ENCODE measurements around the gene CLEC16A.
A peak's percentile ranks its signal among the peaks of the same experiment; 100 is the strongest.

The CLEC16A gene

GRCh38 chr16:10972819-10973464 lies 28.6 kb downstream of the CLEC16A start:
- DNase-seq (ENCODE audit: low read depth, low spot score), result no peak
- in situ Hi-C loops (cut with HindIII; ENCODE audit: low sequenced_read_pairs), result no loop called here
- TF ChIP-seq CTCF (IDR thresholded peaks at IDR 0.05; ENCODE audit: low read depth, low read length), result no peak
- H3K4me3 ChIP-seq (ENCODE audit: low read depth, low read length), result no peak overlapping the region

GRCh38 chr16:10976634-10977033 lies 32.3 kb downstream of the CLEC16A start:
- H3K4me3 ChIP-seq (ENCODE audit: low read depth, low read length), result no peak overlapping the region
- DNase-seq (ENCODE audit: low read depth, low spot score), result no peak
- in situ Hi-C loops (cut with HindIII; ENCODE audit: low sequenced_read_pairs), result no loop called here
- TF ChIP-seq CTCF (IDR thresholded peaks at IDR 0.05; ENCODE audit: low read depth, low read length), result no peak

GRCh38 chr16:10978124-10978523 lies 33.8 kb downstream of the CLEC16A start:
- TF ChIP-seq CTCF (IDR thresholded peaks at IDR 0.05; ENCODE audit: low read depth, low read length), result no peak
- no peak for DNase-seq (ENCODE audit: low read depth, low spot score)
- in situ Hi-C loops (cut with HindIII; ENCODE audit: low sequenced_read_pairs), result no loop called here
- no peak overlapping the region for H3K4me3 ChIP-seq (ENCODE audit: low read depth, low read length)

- in situ Hi-C loops (cut with HindIII; ENCODE audit: low sequenced_read_pairs), result no loop called here
- no peak for DNase-seq (ENCODE audit: low read depth, low spot score)
- no peak overlapping the region for H3K4me3 ChIP-seq (ENCODE audit: low read depth, low read length)
- no peak for TF ChIP-seq CTCF (IDR thresholded peaks at IDR 0.05; ENCODE audit: low read depth, low read length)
Observed at GRCh38 chr16:10978871-10979446, 34.6 kb downstream of the CLEC16A start.

- H3K4me3 ChIP-seq (ENCODE audit: low read depth, low read length), result no peak overlapping the region
- TF ChIP-seq CTCF (IDR thresholded peaks at IDR 0.05; ENCODE audit: low read depth, low read length), result no peak
- in situ Hi-C loops (cut with HindIII; ENCODE audit: low sequenced_read_pairs), result no loop called here
- DNase-seq (ENCODE audit: low read depth, low spot score), result peak; percentile 33
Observed at GRCh38 chr16:10979717-10980601, 35.6 kb downstream of the CLEC16A start.

GRCh38 chr16:10980813-10981212 lies 36.4 kb downstream of the CLEC16A start:
- no peak for DNase-seq (ENCODE audit: low read depth, low spot score)
- no peak for TF ChIP-seq CTCF (IDR thresholded peaks at IDR 0.05; ENCODE audit: low read depth, low read length)
- in situ Hi-C loops (cut with HindIII; ENCODE audit: low sequenced_read_pairs), result no loop called here
- H3K4me3 ChIP-seq (ENCODE audit: low read depth, low read length), result no peak overlapping the region
